GM19455 (cell line): ENCODE data around the gene GATAD2A.
"Not testable (repeated sequence)": the region's sequence is repeated elsewhere in the genome, so short reads cannot be mapped to it uniquely, and the experiment has no call there.

ENCODE experiments used
- ATAC-seq: cut with Tn5 transposase; IDR thresholded peaks from one replicate; pipeline ENCODE4 v1.9.1; 2021; ENCODE audit not compliant: unreplicated experiment

Gene GATAD2A

GRCh38 chr19:19463348-19464117 is 58.1 kb downstream of the GATAD2A start:
- ATAC-seq: no peak

GRCh38 chr19:19464339-19465098 is 59.0 kb downstream of the GATAD2A start:
- ATAC-seq: no peak

GRCh38 chr19:19465436-19466070 is 60.1 kb downstream of the GATAD2A start:
- no peak for ATAC-seq

GRCh38 chr19:19466201-19466600 is 60.7 kb downstream of the GATAD2A start:
- ATAC-seq: no peak

- ATAC-seq: no peak
These were observed 63.1 kb downstream of the GATAD2A start for GRCh38 chr19:19468424-19469050.

GRCh38 chr19:19470579-19470978 is 65.1 kb downstream of the GATAD2A start:
- no peak for ATAC-seq

- ATAC-seq: no peak
These were observed 66.2 kb downstream of the GATAD2A start for GRCh38 chr19:19471682-19472081.

GRCh38 chr19:19472106-19472505 is 66.6 kb downstream of the GATAD2A start:
- ATAC-seq: not testable (repeated sequence)

GRCh38 chr19:19475015-19475765 is 69.7 kb downstream of the GATAD2A start:
- no peak for ATAC-seq

GRCh38 chr19:19475849-19476828 is 70.7 kb downstream of the GATAD2A start:
- no peak for ATAC-seq

GRCh38 chr19:19477705-19478383 is 72.4 kb downstream of the GATAD2A start:
- ATAC-seq: no peak

GRCh38 chr19:19480688-19481087 is 75.2 kb downstream of the GATAD2A start:
- no peak for ATAC-seq

GRCh38 chr19:19482809-19483596 is 77.5 kb downstream of the GATAD2A start:
- ATAC-seq: no peak

GRCh38 chr19:19485161-19485997 is 79.9 kb downstream of the GATAD2A start:
- no peak for ATAC-seq

- no peak for ATAC-seq
These were observed 80.5 kb downstream of the GATAD2A start for GRCh38 chr19:19485998-19486290.

GRCh38 chr19:19486343-19487076 is 81.0 kb downstream of the GATAD2A start:
- no peak for ATAC-seq
